Body of pancreas (tissue), 4 donors: Measurements from ENCODE around the gene ARHGEF25. TPM values are rescaled to one million over a fixed set of nuclear protein-coding genes. Genes with fewer than 3 reads are reported as not detected.

Experiments
- ATAC-seq: fragments of 150-250 bp; one replicate; pipeline ENCODE4 v1.9.1; 2016
- DNase-seq, 4 donors: peaks; one replicate each; pipeline ENCODE4 v3.0.0-alpha.2; 2019
- H3K27ac ChIP-seq, 4 donors: fragments of 200-600 bp; sonication (generic); 1 replicate in 3 of 4; 2 replicates in 1 of 4; pipeline versions ENCODE4 v1.5.1 to v1.6.1; 2016 to 2019; ENCODE audit warnings: mild to moderate bottlenecking in 1 of 4, mixed read lengths in 1 of 4, moderate library complexity in 1 of 4
- H3K27me3 ChIP-seq, 2 donors: fragments of 200-600 bp; sonication (generic); one replicate each; pipeline ENCODE4 v1.6.0; 2016; ENCODE audit warnings: mild to moderate bottlenecking in 1 of 2
- H3K36me3 ChIP-seq, 2 donors: fragments of 200-600 bp; sonication (generic); replicated peaks in 1 of 2; 2 replicates each; pipeline ENCODE4 v1.5.1; 2016; ENCODE audit warnings: low read depth in 2 of 2; ENCODE audit not compliant: insufficient read depth in 1 of 2
- H3K4me1 ChIP-seq: fragments of 200-600 bp; sonication (generic); one replicate; pipeline ENCODE4 v1.6.0; 2016
- H3K4me3 ChIP-seq, 2 donors: fragments of 200-600 bp; sonication (generic); 1 replicate in 1 of 2; 2 replicates in 1 of 2; pipeline ENCODE4 v1.5.1; 2016 to 2019
- H3K9me3 ChIP-seq, 3 donors: fragments of 200-600 bp; sonication (generic); 1 replicate in 2 of 3; 2 replicates in 1 of 3; pipeline ENCODE4 v1.5.1; 2016
- POLR2A ChIP-seq, 3 donors: fragments of 450-650 bp; IDR thresholded peaks; one replicate each; pipeline ENCODE4 v1.6.1; 2016; ENCODE audit warnings: antibody characterized with exemption in 3 of 3, mild to moderate bottlenecking in 2 of 3
- WGBS, 2 donors: methylation state at CpG; one replicate each; pipeline ENCODE4 v1.1.5; 2017; 5-methylcytosine and 5-hydroxymethylcytosine counted together
- intact Hi-C: fragments of 100-400 bp; cut with DNase I; formaldehyde crosslinking; loops from one replicate; pipeline ENCODE4 v1.15.1; 2023
- total RNA-seq, 2 donors: library from RNA; depleted of rRNA; stranded (reverse); fragments of >200 nt; gene quantifications; one replicate each; pipeline ENCODE4 v1.1.0, GENCODE V29; 2016
- TF ChIP-seq, protein P1 (sequence below), 7 experiments: fragments of 450-650 bp in 4 of 7; fragments of 200-600 bp in 3 of 7; sonication (generic) in 3 of 7; IDR thresholded peaks; one replicate each; pipeline ENCODE4 v1.5.1; 2016 to 2019; ENCODE audit warnings: antibody characterized with exemption in 7 of 7

Gene ARHGEF25
- total RNA-seq, 2 donors from 2014 or later, result 10.1 to 10.9 TPM

DNA sequence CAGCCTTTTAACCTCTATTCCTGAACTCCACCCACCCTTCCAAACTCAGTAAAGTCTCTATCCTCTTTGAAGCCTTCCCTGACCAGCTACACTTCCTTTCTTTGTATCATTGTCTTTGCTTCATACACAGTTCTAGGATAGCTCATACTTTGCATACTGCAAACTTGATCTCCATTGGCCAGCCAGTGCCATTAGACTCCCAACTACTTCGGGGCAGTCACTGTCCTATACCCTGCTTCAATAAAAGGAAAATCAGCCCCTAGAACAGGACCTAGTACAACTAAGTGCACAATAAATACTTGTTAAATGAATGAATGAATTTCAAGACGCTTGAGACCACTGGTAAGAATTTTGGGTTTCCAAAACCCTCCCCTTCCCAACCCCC lies 20.8 kb upstream of the ARHGEF25 start:
- H3K9me3 ChIP-seq, result no peaks in the 10 kb centered on the region
- H3K27ac ChIP-seq, result peak overlapping the region in 3 of 4 donors; percentile 30 to 80 (median 76)
- WGBS, 2 donors, result 10 to 11% methylated on average over 2 of the region's 2 CpGs
- no peaks in the 10 kb centered on the region for H3K36me3 ChIP-seq
- H3K27me3 ChIP-seq, result no peaks in the 10 kb centered on the region
- no peak for ATAC-seq
- peaks cover 28% of the 10 kb centered on the region for H3K4me1 ChIP-seq
- intact Hi-C loops, result no loop called here
- DNase-seq, result no peak
- TF ChIP-seq POLR2A (IDR thresholded peaks at IDR 0.05), result no peak
- TF ChIP-seq, protein P1, sequence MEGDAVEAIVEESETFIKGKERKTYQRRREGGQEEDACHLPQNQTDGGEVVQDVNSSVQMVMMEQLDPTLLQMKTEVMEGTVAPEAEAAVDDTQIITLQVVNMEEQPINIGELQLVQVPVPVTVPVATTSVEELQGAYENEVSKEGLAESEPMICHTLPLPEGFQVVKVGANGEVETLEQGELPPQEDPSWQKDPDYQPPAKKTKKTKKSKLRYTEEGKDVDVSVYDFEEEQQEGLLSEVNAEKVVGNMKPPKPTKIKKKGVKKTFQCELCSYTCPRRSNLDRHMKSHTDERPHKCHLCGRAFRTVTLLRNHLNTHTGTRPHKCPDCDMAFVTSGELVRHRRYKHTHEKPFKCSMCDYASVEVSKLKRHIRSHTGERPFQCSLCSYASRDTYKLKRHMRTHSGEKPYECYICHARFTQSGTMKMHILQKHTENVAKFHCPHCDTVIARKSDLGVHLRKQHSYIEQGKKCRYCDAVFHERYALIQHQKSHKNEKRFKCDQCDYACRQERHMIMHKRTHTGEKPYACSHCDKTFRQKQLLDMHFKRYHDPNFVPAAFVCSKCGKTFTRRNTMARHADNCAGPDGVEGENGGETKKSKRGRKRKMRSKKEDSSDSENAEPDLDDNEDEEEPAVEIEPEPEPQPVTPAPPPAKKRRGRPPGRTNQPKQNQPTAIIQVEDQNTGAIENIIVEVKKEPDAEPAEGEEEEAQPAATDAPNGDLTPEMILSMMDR (IDR thresholded peaks at IDR 0.05), result no peak
- peak overlapping the region; percentile 81 to 94 for H3K4me3 ChIP-seq

DNA sequence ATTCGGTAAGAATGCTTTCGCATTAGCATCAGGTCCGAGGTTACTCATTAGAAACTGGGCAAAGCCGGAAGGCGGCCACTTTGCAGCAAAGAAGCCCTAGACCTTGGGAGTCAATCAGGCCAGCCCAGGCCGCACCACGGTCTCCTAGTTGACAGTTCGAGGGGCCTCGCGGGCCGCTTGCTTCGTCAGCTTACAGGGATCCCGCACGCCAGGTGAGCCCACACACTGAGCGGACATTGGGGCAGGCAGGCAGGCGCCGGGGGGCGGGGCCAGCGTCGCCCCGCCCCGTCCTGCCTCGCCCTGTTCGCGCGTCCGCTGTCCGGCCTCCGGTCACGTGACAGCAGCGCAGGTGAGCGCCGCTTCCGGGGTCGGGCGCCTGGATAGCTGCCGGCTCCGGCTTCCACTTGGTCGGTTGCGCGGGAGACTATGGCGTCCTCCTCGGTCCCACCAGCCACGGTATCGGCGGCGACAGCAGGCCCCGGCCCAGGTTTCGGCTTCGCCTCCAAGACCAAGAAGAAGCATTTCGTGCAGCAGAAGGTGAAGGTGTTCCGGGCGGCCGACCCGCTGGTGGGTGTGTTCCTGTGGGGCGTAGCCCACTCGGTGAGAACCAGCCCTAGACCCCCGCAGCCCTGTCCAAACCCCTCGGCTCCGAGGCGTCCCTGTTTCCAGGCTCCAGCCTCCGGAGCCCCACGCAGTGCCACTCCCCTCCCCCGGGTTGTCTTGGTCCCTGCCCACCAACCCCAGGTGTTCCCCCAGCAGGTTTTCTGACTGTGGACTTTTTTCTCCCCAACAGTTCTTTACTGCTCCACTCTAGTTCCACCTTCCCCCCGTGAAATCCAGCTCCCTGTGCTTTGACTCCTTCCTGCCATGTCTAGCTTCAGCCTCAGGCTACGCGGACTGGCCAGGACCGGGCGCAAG lies 20.1 kb upstream of the ARHGEF25 start, which contains the start of gene PIP4K2C:
Gene PIP4K2C, plus strand, starts transcription at position 329 of the 918 bp plus-strand sequence. Its CDS starts 98 bp downstream, at position 427.
- H3K4me1 ChIP-seq, result peaks cover 28% of the 10 kb centered on the region
- intact Hi-C loops, result no loop called here
- no peaks in the 10 kb centered on the region for H3K9me3 ChIP-seq
- peak within 1 kb of the TSS; percentile 81 to 94 for H3K4me3 ChIP-seq
- WGBS, 2 donors, result 0 to 1% methylated on average over 19 to 67 of the region's 69 CpGs
- TF ChIP-seq, protein P1 (IDR thresholded peaks at IDR 0.05), result peak in 1 of 7 experiments; percentile 23
- peak; percentile 17 to 72 (median 68) for TF ChIP-seq POLR2A (IDR thresholded peaks at IDR 0.05)
- no peaks in the 10 kb centered on the region for H3K27me3 ChIP-seq
- peak; percentile 98 for ATAC-seq
- DNase-seq, result peak; percentile 87 to 93 (median 92)
- peak within 1 kb of the TSS in 3 of 4 donors; percentile 30 to 80 (median 76) for H3K27ac ChIP-seq
- peaks cover 0 to 4% of the 10 kb centered on the region in 2 donors for H3K36me3 ChIP-seq

DNA sequence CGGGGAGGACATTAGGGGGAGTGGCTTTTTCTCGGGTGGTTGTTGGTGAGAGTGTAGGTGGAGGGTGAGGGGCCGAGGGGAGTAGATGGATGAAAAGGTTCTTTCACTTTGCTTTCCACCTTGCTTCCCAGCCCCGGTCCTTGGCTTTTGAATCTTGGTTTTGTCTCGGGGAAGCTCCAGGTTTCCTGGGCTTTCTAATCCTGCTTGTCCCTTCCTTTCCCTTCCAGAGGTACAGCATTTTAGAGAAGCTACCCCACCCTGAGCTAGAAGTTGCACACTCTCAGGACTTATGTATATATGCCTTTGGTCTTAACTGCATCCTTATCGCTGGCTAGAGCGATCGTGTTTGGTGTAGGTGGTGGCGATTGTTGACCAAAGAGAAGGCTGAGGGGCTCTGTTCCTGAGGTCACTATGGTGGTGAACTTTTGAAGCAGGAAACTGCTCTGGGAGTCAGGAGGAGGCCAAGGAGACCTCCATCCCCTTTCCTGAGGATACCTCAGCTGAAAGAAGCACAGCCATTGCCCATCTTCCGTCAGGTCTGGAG lies 19.4 kb upstream of the ARHGEF25 start:
- peaks cover 0 to 6% of the 10 kb centered on the region in 2 donors for H3K36me3 ChIP-seq
- DNase-seq (no peak), ATAC-seq (no peak)
- peak overlapping the region; percentile 81 to 94 for H3K4me3 ChIP-seq
- peaks cover 28% of the 10 kb centered on the region for H3K4me1 ChIP-seq
- peak overlapping the region in 1 of 4 donors; percentile 30 for H3K27ac ChIP-seq
- no peak for TF ChIP-seq POLR2A (IDR thresholded peaks at IDR 0.05)
- TF ChIP-seq, protein P1 (IDR thresholded peaks at IDR 0.05), result no peak
- H3K27me3 ChIP-seq, result no peaks in the 10 kb centered on the region
- no peaks in the 10 kb centered on the region for H3K9me3 ChIP-seq
- intact Hi-C loops, result no loop called here
- WGBS, 2 donors, result 18 to 20% methylated on average over 10 of the region's 10 CpGs

DNA sequence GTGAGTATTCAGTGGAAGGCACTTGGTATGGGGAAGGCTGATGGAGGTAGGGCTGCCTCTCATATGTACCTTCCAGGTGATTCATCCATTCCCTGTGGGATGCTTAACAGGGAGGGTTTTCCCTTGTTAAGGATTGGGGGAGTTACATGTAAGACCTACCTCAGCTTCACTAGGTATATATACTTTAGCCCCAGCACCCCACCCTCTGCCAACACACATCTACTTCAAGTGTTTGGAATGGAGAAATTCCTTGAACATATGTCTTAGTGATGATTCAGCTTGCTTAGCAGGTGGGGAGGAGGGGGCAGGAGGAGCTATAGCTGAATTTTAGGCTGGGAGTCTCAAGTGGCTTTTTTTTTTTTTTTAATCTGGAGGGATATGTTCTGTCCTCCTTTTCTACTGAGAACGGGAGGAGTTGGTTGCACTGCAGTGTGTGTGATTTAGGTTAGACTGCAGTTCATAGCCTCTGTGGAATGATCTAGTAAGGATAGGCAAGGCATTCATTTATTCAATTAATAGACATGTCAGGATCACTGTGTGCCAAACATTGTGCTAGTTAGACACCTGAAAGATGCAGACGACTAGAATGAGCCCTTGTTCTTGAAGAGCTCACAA lies 18.6 kb upstream of the ARHGEF25 start:
- ATAC-seq (no peak), DNase-seq (no peak)
- intact Hi-C loops, result no loop called here
- TF ChIP-seq POLR2A (IDR thresholded peaks at IDR 0.05), result no peak
- TF ChIP-seq, protein P1 (IDR thresholded peaks at IDR 0.05), result no peak
- peaks cover 28% of the 10 kb centered on the region for H3K4me1 ChIP-seq
- peaks cover 0 to 6% of the 10 kb centered on the region in 2 donors for H3K36me3 ChIP-seq
- H3K27ac ChIP-seq, result no peak overlapping the region
- H3K27me3 ChIP-seq, result no peaks in the 10 kb centered on the region
- 59 to 61% methylated on average over 2 of the region's 2 CpGs for WGBS, 2 donors
- H3K9me3 ChIP-seq, result no peaks in the 10 kb centered on the region
- no peak overlapping the region for H3K4me3 ChIP-seq
